Duodenal mucosa (tissue), 2 donors: ENCODE measurements around the gene SPSB3.
A peak's percentile ranks its signal among the peaks of the same experiment; 100 is the strongest.

Source experiments
- H3K27ac ChIP-seq: one replicate; pipeline ENCODE4 v1.7.0; 2013; ENCODE audit warnings: low read depth, low read length
- H3K27me3 ChIP-seq, 2 donors: one replicate each; pipeline ENCODE4 v1.7.0; 2013; ENCODE audit warnings: low read length in 2 of 2, control low read depth in 1 of 2; ENCODE audit not compliant: insufficient read depth in 2 of 2, control insufficient read depth in 1 of 2
- H3K36me3 ChIP-seq, 2 donors: one replicate each; pipeline ENCODE4 v1.7.0; 2013; ENCODE audit warnings: low read length in 2 of 2, control low read depth in 1 of 2; ENCODE audit not compliant: insufficient read depth in 2 of 2, control insufficient read depth in 1 of 2
- H3K4me1 ChIP-seq, 2 donors: one replicate each; pipeline ENCODE4 v1.7.0; 2013; ENCODE audit warnings: low read length in 2 of 2, control low read depth in 1 of 2; ENCODE audit not compliant: insufficient read depth in 2 of 2, control insufficient read depth in 1 of 2
- H3K4me3 ChIP-seq, 2 donors: one replicate each; pipeline ENCODE4 v1.7.0; 2013; ENCODE audit warnings: low read length in 2 of 2, low read depth in 1 of 2
- H3K9ac ChIP-seq, 2 donors: one replicate each; pipeline ENCODE4 v1.7.0; 2013; ENCODE audit warnings: low read length in 2 of 2, low read depth in 1 of 2
- H3K9me3 ChIP-seq, 2 donors: one replicate each; pipeline ENCODE4 v1.7.0; 2013; ENCODE audit warnings: low read length in 2 of 2, control low read depth in 1 of 2; ENCODE audit not compliant: control insufficient read depth in 1 of 2

Gene SPSB3

GRCh38 chr16:1769402-1770300 lies 12.7 kb downstream of the SPSB3 start:
- Histone ChIP-seq H3K9me3 (no peaks in the 10 kb centered on the region), H3K27ac (no peak overlapping the region), H3K4me1 (peaks cover 10 to 28% of the 10 kb centered on the region in 2 donors), H3K36me3 (peaks cover 11 to 42% of the 10 kb centered on the region in 2 donors), H3K27me3 (no peaks in the 10 kb centered on the region), H3K9ac (peak overlapping the region in 1 of 2 donors; percentile 59), H3K4me3 (peak overlapping the region; percentile 77 to 91)

- H3K4me3 ChIP-seq: no peak overlapping the region
- peaks cover 14 to 50% of the 10 kb centered on the region in 2 donors for H3K36me3 ChIP-seq
- peaks cover 3 to 20% of the 10 kb centered on the region in 2 donors for H3K4me1 ChIP-seq
- H3K9me3 ChIP-seq: no peaks in the 10 kb centered on the region
- H3K27ac ChIP-seq: no peak overlapping the region
- no peaks in the 10 kb centered on the region for H3K27me3 ChIP-seq
- H3K9ac ChIP-seq: no peak overlapping the region
Observed at GRCh38 chr16:1768767-1769401, 13.5 kb downstream of the SPSB3 start.

GRCh38 chr16:1768061-1768766 lies 14.2 kb downstream of the SPSB3 start:
- no peaks in the 10 kb centered on the region for H3K27me3 ChIP-seq
- H3K9ac ChIP-seq: no peak overlapping the region
- H3K4me3 ChIP-seq: no peak overlapping the region
- no peaks in the 10 kb centered on the region for H3K9me3 ChIP-seq
- no peak overlapping the region for H3K27ac ChIP-seq
- H3K36me3 ChIP-seq: peaks cover 14 to 53% of the 10 kb centered on the region in 2 donors
- peaks cover 0 to 18% of the 10 kb centered on the region in 2 donors for H3K4me1 ChIP-seq

- no peak overlapping the region for H3K4me3 ChIP-seq
- H3K9me3 ChIP-seq: no peaks in the 10 kb centered on the region
- no peak overlapping the region for H3K27ac ChIP-seq
- peaks cover 0 to 16% of the 10 kb centered on the region in 2 donors for H3K4me1 ChIP-seq
- no peaks in the 10 kb centered on the region for H3K27me3 ChIP-seq
- H3K36me3 ChIP-seq: peaks cover 15 to 62% of the 10 kb centered on the region in 2 donors
- H3K9ac ChIP-seq: no peak overlapping the region
Observed at GRCh38 chr16:1767116-1767994, 15.0 kb downstream of the SPSB3 start.

- Histone ChIP-seq H3K9me3 (no peaks in the 10 kb centered on the region), H3K36me3 (peaks cover 21 to 67% of the 10 kb centered on the region in 2 donors), H3K27ac (no peak overlapping the region), H3K4me3 (no peak overlapping the region), H3K4me1 (peaks cover 0 to 9% of the 10 kb centered on the region in 2 donors), H3K9ac (no peak overlapping the region), H3K27me3 (no peaks in the 10 kb centered on the region)
Observed at GRCh38 chr16:1766701-1767100, 15.7 kb downstream of the SPSB3 start.

- Histone ChIP-seq H3K4me3 (no peak overlapping the region), H3K9me3 (no peaks in the 10 kb centered on the region), H3K27me3 (no peaks in the 10 kb centered on the region), H3K9ac (no peak overlapping the region), H3K4me1 (peaks cover 0 to 9% of the 10 kb centered on the region in 2 donors), H3K36me3 (peaks cover 21 to 68% of the 10 kb centered on the region in 2 donors), H3K27ac (no peak overlapping the region)
Observed at GRCh38 chr16:1766231-1766630, 16.1 kb downstream of the SPSB3 start.

GRCh38 chr16:1765826-1766225 lies 16.5 kb downstream of the SPSB3 start:
- H3K36me3 ChIP-seq: peaks cover 21 to 72% of the 10 kb centered on the region in 2 donors
- no peak overlapping the region for H3K4me3 ChIP-seq
- H3K27ac ChIP-seq: no peak overlapping the region
- H3K9ac ChIP-seq: no peak overlapping the region
- H3K27me3 ChIP-seq: no peaks in the 10 kb centered on the region
- H3K4me1 ChIP-seq: peaks cover 0 to 9% of the 10 kb centered on the region in 2 donors
- H3K9me3 ChIP-seq: no peaks in the 10 kb centered on the region

GRCh38 chr16:1764971-1765370 lies 17.4 kb downstream of the SPSB3 start:
- H3K4me3 ChIP-seq: no peak overlapping the region
- H3K9ac ChIP-seq: no peak overlapping the region
- H3K27ac ChIP-seq: no peak overlapping the region
- H3K27me3 ChIP-seq: no peaks in the 10 kb centered on the region
- H3K36me3 ChIP-seq: peaks cover 21 to 81% of the 10 kb centered on the region in 2 donors
- H3K4me1 ChIP-seq: peaks cover 0 to under 1% of the 10 kb centered on the region in 2 donors
- no peaks in the 10 kb centered on the region for H3K9me3 ChIP-seq
